K562 (cell line): Measurements from ENCODE around the gene PLEKHA7. TPM values are rescaled to one million over a fixed set of nuclear protein-coding genes. Genes with fewer than 3 reads are reported as not detected.
A peak's percentile ranks its signal among the peaks of the same experiment; 100 is the strongest.

Experiments used
- ATAC-seq: fragments of 200-7000 bp; cut with Tn5 transposase; 3 replicates; pipeline ENCODE4 v1.9.1; 2020; ENCODE audit warnings: moderate library complexity
- BruUV-seq: library from RNA; stranded (reverse); fragments of 400-500 nt; replicated peaks from 2 replicates; lab custom pipeline; 2021; lab: Mats Ljungman, UMichigan
- CTCF ChIA-PET: fragments of 300-600 bp; formaldehyde crosslinking; extraction: SDS; loops from one replicate; lab custom pipeline; 2021; ENCODE audit warnings: low intra/inter-chr PET ratio; lab: Yijun Ruan, JAX
- POLR2A ChIA-PET: fragments of 300-600, 350-650 bp; sonication (Branson Sonifier 250); formaldehyde crosslinking; extraction: SDS; loops from one replicate; lab custom pipeline; 2021; ENCODE audit warnings: antibody characterized with exemption, inconsistent platforms; lab: Yijun Ruan, JAX
- DNase-seq, 4 experiments: peaks; one replicate each; pipeline versions ENCODE4 v3.0.0 to v3.0.0-alpha.2; 2011 to 2018; ENCODE audit warnings: low spot score in 3 of 4, mixed read lengths in 3 of 4; ENCODE audit errors: extremely low read depth in 1 of 4
- FAIRE-seq: peaks from 2 replicates; lab custom pipeline; 2011; peaks lifted over from hg19 to GRCh38; lab: Jason Lieb, UNC
- H2AFZ ChIP-seq: 2 replicates; pipeline ENCODE4 v1.6.0; 2011; ENCODE audit warnings: low read depth, low read length, control low read depth, inconsistent platforms
- H3K27ac ChIP-seq: fragments of 200-600 bp; 3 replicates; pipeline ENCODE4 v1.8.0; 2011; ENCODE audit warnings: low read depth, mild to moderate bottlenecking, control low read depth, inconsistent platforms, low read length, moderate library complexity, mixed read lengths; ENCODE audit errors: extremely low read depth
- H3K27me3 ChIP-seq, 2 experiments: fragments of 300-600 bp in 1 of 2; 2 replicates in 1 of 2; 3 replicates in 1 of 2; pipeline versions ENCODE4 v1.6.0 to v1.8.0; 2011; ENCODE audit warnings: inconsistent platforms in 2 of 2, low read length in 2 of 2, mild to moderate bottlenecking in 1 of 2, mixed read lengths in 1 of 2, moderate library complexity in 1 of 2; ENCODE audit not compliant: control insufficient read depth in 2 of 2, insufficient read depth in 2 of 2
- H3K36me3 ChIP-seq: fragments of 300-600 bp; 3 replicates; pipeline ENCODE4 v1.8.0; 2011; ENCODE audit warnings: mild to moderate bottlenecking, low read length, inconsistent platforms; ENCODE audit not compliant: control insufficient read depth, insufficient read depth
- H3K4me1 ChIP-seq, 2 experiments: fragments of 200-600 bp in 1 of 2; replicated peaks in 1 of 2; 2 replicates in 1 of 2; 3 replicates in 1 of 2; pipeline versions ENCODE4 v1.5.1 to v1.8.0; 2011; ENCODE audit warnings: inconsistent platforms in 2 of 2, low read length in 2 of 2, mild to moderate bottlenecking in 1 of 2, mixed read lengths in 1 of 2, moderate library complexity in 1 of 2; ENCODE audit not compliant: control insufficient read depth in 2 of 2, insufficient read depth in 2 of 2
- H3K4me2 ChIP-seq: 2 replicates; pipeline ENCODE4 v1.6.1; 2011; ENCODE audit warnings: low read length, control low read depth, inconsistent platforms, mixed read lengths; ENCODE audit not compliant: insufficient read depth
- H3K4me3 ChIP-seq: fragments of 200-600 bp; sonication (generic), shearing (Covaris generic); 2 replicates; pipeline ENCODE4 v1.5.1; 2016; ENCODE audit warnings: control low read depth, inconsistent platforms
- H3K79me2 ChIP-seq: fragments of 200-600 bp; 3 replicates; pipeline ENCODE4 v1.8.0; 2011; ENCODE audit warnings: low read length, inconsistent platforms; ENCODE audit not compliant: control insufficient read depth, insufficient read depth
- H3K9ac ChIP-seq, 2 experiments: 2 replicates each; pipeline versions ENCODE4 v1.6.0 to v1.6.1; 2011; ENCODE audit warnings: low read depth in 2 of 2, low read length in 2 of 2, control low read depth in 1 of 2, inconsistent platforms in 1 of 2, mild to moderate bottlenecking in 1 of 2, mixed read lengths in 1 of 2; ENCODE audit not compliant: insufficient read depth in 1 of 2
- H3K9me1 ChIP-seq: one replicate; pipeline ENCODE4 v1.6.0; 2011; ENCODE audit warnings: inconsistent platforms, mild to moderate bottlenecking, low read length, moderate library complexity; ENCODE audit not compliant: control insufficient read depth, insufficient read depth
- H3K9me3 ChIP-seq: replicated peaks from 2 replicates; pipeline ENCODE4 v1.5.1; 2011; ENCODE audit warnings: low read depth, low read length, inconsistent platforms; ENCODE audit not compliant: control insufficient read depth, insufficient read depth
- H4K20me1 ChIP-seq: replicated peaks from 2 replicates; pipeline ENCODE4 v1.6.1; 2011; ENCODE audit warnings: low read length, inconsistent platforms, mixed read lengths; ENCODE audit not compliant: control insufficient read depth, insufficient read depth
- BRCA1 ChIP-seq, 2 experiments: fragments of 450-650 bp in 1 of 2; sonication (generic) in 1 of 2; formaldehyde crosslinking in 1 of 2; IDR thresholded peaks; 2 replicates each; pipeline versions ENCODE4 v1.5.0 to v1.6.1; 2017 to 2020; ENCODE audit warnings: mild to moderate bottlenecking in 1 of 2, missing genetic modification reagents in 1 of 2
- CHD2 ChIP-seq: IDR thresholded peaks from 2 replicates; pipeline ENCODE4 v1.6.1; 2011; ENCODE audit warnings: low read depth, low read length
- HINFP ChIP-seq: fragments of 450-650 bp; conservative IDR thresholded peaks from 2 replicates; pipeline ENCODE4 v1.6.1; 2016; ENCODE audit warnings: missing genetic modification characterization, low read depth, mild to moderate bottlenecking, control low read depth, missing compliant biosample characterization
- L3MBTL2 ChIP-seq: fragments of 450-650 bp; IDR thresholded peaks from 2 replicates; pipeline ENCODE4 v1.6.1; 2016; ENCODE audit warnings: mild to moderate bottlenecking, moderate library complexity
- PTBP1 ChIP-seq: fragments of 200-400 bp; formaldehyde crosslinking; IDR thresholded peaks from 2 replicates; pipeline ENCODE4 v1.6.1; 2017; ENCODE audit warnings: low read depth, low read length
- SMARCA5 ChIP-seq: fragments of 450-650 bp; IDR thresholded peaks from 2 replicates; pipeline ENCODE4 v1.6.1; 2016
- ZEB2 ChIP-seq: fragments of 450-650 bp; IDR thresholded peaks from 2 replicates; pipeline ENCODE4 v1.6.1; 2016
- ZNF316 ChIP-seq: fragments of 450-650 bp; IDR thresholded peaks from 2 replicates; pipeline ENCODE4 v1.6.1; 2016
- ZNF354B ChIP-seq: fragments of 250-450 bp; sonication (Bioruptor Pico); IDR thresholded peaks from 2 replicates; pipeline ENCODE4 v1.4.0; 2020
- WGBS: fragments of 100-300 bp; shearing (Covaris generic); methylation state at CpG from one replicate; pipeline ENCODE4 v1.1.6; 2016; ENCODE audit warnings: low coverage, mixed read lengths; ENCODE audit not compliant: insufficient coverage; ENCODE audit errors: missing lambda C conversion rate; 5-methylcytosine and 5-hydroxymethylcytosine counted together
- in situ Hi-C: fragments of 300-500 bp; cut with MboI; formaldehyde crosslinking; loops from 4 replicates; pipeline ENCODE4 v1.15.0; 2018; ENCODE audit warnings: inconsistent platforms, mixed read lengths
- intact Hi-C: fragments of 100-400 bp; cut with micrococcal nuclease; formaldehyde crosslinking; loops from 2 replicates; pipeline ENCODE4 v1.14.2; 2022
- polyA plus RNA-seq, 8 experiments: library from polyadenylated mRNA; depleted of rRNA in 4 of 8; stranded (reverse) in 5 of 8; unstranded in 3 of 8; fragments of >200 nt; fragmentation: Nextera tagmentation in 2 of 8; fragmentation: Illumina TruSeq in 1 of 8; extraction: Ambion mirVana in 2 of 8; extraction: Trizol in 1 of 8; gene quantifications; 2 replicates each; pipeline versions ENCODE4 v1.2.1 to v1.2.3, GENCODE V29; 2011 to 2014; ENCODE audit warnings: inconsistent platforms in 1 of 8, missing spikeins in 1 of 8
- total RNA-seq, 7 experiments: library from RNA; depleted of rRNA in 6 of 7; stranded (reverse); fragments of >200 nt in 6 of 7; fragmentation: Illumina TruSeq in 2 of 7; extraction: Trizol in 2 of 7; gene quantifications; 2 replicates each; pipeline versions ENCODE4 v1.2.1 to v1.2.3, GENCODE V29; 2011 to 2021; ENCODE audit warnings: low replicate concordance in 1 of 7

PLEKHA7 gene
- total and polyA plus RNA-seq, 9 of the 15 experiments (the other 6 are each of a cell fraction or from before 2014, with no cell fraction given), result 0.06 to 0.77 (median 0.20) TPM; not detected in 1

GRCh38 chr11:16876837-16877236 lies 137.4 kb downstream of the PLEKHA7 start:
- no peak overlapping the region for H3K4me3 ChIP-seq
- 4% methylated on average over 3 of the region's 3 CpGs for WGBS
- TF ChIP-seq SMARCA5, result no peak
- TF ChIP-seq CHD2, result no peak
- no peak for TF ChIP-seq HINFP (tag)
- peak; percentile 64 for TF ChIP-seq ZNF316
- no peak for TF ChIP-seq PTBP1
- no peak for TF ChIP-seq ZNF354B (CRISPR knock-in tag)
- TF ChIP-seq ZEB2, result no peak
- TF ChIP-seq BRCA1 (IDR thresholded peaks at IDR 0.05), result no peak
- TF ChIP-seq BRCA1 (CRISPR knock-in tag; IDR thresholded peaks at IDR 0.05), result no peak
- no peak for TF ChIP-seq L3MBTL2
- TF ChIP-seq, all 486 proteins: peak for 1
- Histone ChIP-seq H3K27ac (no peak overlapping the region), H3K9ac (no peak overlapping the region), H2AFZ (no peak overlapping the region), H3K4me1 (no peaks in the 10 kb centered on the region), H3K9me1 (no peaks in the 10 kb centered on the region), H3K4me2 (no peak overlapping the region), H3K79me2 (no peaks in the 10 kb centered on the region), H4K20me1 (no peaks in the 10 kb centered on the region), H3K27me3 (peaks cover 23 to 51% of the 10 kb centered on the region in 2 experiments), H3K9me3 (no peaks in the 10 kb centered on the region), H3K36me3 (no peaks in the 10 kb centered on the region)
- POLR2A ChIA-PET, result interaction anchor here (0.5 to 1.1 kb wide), 2 partner anchors 20 to 79 kb away, joined by 3 to 4 read pairs; no protein-coding TSS in a partner anchor
- intact Hi-C loops, result no loop called here
- no peak for FAIRE-seq
- no peak for ATAC-seq
- in situ Hi-C loops, result loop anchor here (5.0 kb wide), 1 partner anchor 55 kb away; no protein-coding TSS in a partner anchor
- BruUV-seq, result no TSS peak
- no peak for DNase-seq
- CTCF ChIA-PET, result no interaction called here
